ENCODE data around the gene POLRMT. TPM values are rescaled to one million over a fixed set of nuclear protein-coding genes. Genes with fewer than 3 reads are reported as not detected.

POLRMT gene
- total and polyA plus RNA-seq, 5 experiments from 2014 or later = 33.2 to 92.3 (median 71.1) TPM

DNA sequence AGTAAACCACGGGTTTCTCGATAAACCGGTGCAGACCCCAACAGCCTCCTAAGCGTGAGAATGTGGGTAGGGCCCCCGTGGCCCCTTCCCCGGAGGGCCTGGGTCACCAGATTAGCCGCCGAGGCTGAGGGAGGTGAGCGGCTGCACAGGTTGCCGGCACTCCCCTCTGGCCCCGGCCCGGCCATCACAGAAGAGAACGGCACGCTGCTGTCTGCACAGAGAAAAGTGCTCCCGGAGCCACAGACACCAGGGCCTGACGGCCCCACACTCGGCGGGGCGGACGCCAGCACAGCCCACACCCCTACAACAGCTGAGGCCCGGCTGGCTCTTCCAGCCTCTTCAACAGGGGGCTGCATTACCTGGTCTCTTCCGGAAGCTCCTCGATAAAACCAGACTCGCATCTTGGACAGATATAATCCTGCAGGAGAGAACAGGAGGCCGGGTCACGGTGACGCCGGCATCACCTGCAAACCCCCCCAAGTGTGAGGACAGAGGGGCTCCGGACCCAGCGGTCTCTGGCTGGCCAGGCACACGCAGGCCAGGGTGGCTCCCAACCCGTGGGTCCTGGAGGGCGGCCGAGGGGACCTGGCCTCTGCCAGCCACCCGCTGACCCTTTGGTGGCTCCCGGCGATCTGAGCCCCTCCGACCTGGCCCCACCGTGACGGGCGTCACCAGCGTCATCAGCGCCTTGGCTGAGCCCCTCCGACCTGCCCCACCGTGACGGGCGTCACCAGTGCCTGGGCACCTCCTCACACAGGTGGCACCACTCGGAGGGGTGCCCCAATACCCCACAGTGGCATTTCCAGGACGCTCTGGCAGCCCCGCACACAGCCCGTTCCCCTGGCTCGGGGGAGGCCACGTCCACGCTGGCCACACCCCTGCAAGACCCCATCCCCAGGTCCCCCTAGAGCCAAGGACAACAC is 19.4 kb upstream of the POLRMT start:
- Mint-ChIP-seq H3K36me3 (peaks cover 0 to 58% (median 5%) of the 10 kb centered on the region in 3 donors), H3K27ac (peak overlapping the region in 3 of 10 donors; percentile 18 to 51 (median 21)), H3K27me3 (no peaks in the 10 kb centered on the region), H3K9me3 (no peaks in the 10 kb centered on the region), H3K4me3 (peak overlapping the region in 1 of 10 donors; percentile 22), H3K4me1 (peaks cover 15 to 40% (median 32%) of the 10 kb centered on the region in 4 donors)
- DNase-seq (no peak), ATAC-seq (no peak)
- POLR2A ChIA-PET = no interaction called here

DNA sequence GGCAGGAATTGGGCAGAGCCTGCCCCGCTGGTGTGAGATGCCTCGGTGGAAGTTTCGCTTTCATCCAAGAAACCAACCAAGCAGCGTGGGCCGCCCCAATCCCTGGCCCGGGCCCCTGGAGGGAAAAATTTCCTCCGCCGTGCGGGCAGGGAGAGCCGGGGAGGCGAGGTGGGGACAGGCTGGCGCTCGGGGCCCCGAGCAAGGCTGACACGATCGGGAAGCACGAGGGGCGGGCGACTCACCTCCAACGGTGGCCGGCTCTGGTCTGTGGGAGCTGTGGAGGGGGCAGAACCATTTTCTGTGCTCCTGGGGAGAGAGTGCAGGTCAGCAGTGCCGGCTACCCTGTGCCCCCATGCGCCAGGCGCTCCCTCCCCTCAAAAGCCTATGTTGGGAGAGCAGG is 18.7 kb upstream of the POLRMT start:
- H3K27me3 Mint-ChIP-seq = no peaks in the 10 kb centered on the region
- H3K4me3 Mint-ChIP-seq = no peak overlapping the region
- POLR2A ChIA-PET = no interaction called here
- DNase-seq (no peak), ATAC-seq (no peak)
- H3K36me3 Mint-ChIP-seq = peaks cover 0 to 60% (median 5%) of the 10 kb centered on the region in 3 donors
- no peaks in the 10 kb centered on the region for H3K9me3 Mint-ChIP-seq
- H3K4me1 Mint-ChIP-seq = peaks cover 15 to 33% (median 25%) of the 10 kb centered on the region in 4 donors
- no peak overlapping the region for H3K27ac Mint-ChIP-seq

DNA sequence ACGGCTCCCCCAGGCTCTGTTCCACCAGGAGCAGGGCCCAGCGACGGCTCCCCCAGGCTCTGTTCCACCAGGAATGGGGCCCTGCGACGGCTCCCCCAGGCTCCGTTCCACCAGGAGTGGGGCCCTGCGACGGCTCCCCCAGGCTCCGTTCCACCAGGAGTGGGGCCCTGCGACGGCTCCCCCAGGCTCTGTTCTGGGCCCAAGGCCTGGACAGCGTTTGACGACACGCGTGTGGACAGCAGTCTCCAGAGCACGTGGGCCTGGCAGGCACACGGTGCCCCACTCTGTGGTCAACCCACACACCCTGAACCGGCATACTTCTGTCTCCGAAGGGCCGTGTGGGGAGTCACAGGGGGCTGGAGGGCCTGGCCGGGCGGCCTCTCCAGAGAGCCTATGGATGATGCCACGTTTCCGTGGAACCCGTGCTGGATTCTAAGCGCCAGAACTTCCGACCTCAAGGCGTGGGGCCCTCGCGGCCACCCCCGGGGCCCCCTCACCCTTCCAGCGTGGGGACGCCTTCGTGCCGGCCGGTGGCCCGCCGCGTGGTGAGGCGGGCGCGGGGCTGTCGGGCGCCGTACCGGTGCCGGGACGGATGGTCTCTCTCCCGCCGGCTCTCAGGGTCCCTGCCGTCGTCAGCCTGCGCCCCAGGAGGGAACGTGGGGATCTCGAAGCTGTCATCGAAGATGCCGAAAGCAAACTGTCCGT is 17.9 kb upstream of the POLRMT start:
- Mint-ChIP-seq H3K27me3 (no peaks in the 10 kb centered on the region), H3K9me3 (no peaks in the 10 kb centered on the region), H3K4me3 (no peak overlapping the region), H3K4me1 (peaks cover 13 to 26% (median 20%) of the 10 kb centered on the region in 4 donors), H3K27ac (peak overlapping the region in 1 of 10 donors; percentile 18), H3K36me3 (peaks cover 0 to 63% (median 5%) of the 10 kb centered on the region in 3 donors)
- POLR2A ChIA-PET = interaction anchor here (0.7 kb wide), 2 partner anchors 102 to 232 kb away, joined by 3 to 7 read pairs; no protein-coding TSS in a partner anchor
- DNase-seq (no peak), ATAC-seq (no peak)

DNA sequence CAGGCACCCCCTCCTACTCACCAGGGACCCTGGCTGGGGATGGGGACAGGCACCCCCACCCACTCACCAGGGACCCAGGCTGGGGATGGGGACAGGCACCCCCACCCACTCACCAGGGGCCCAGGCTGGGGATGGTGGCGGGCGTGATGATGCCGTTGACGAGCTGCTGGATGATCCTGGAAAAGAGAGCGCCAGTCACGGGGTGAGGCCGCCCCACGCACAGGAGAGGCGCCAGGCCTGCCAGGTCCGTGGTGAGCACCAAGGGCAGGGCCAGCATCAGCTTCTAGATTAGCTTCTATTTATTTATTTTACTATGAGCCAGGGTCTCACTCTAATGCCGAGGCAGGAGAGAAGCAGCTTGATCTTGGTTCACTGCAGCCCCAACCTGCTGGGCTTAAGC is 16.8 kb upstream of the POLRMT start:
- peaks cover 7 to 14% (median 8%) of the 10 kb centered on the region in 4 donors for H3K4me1 Mint-ChIP-seq
- H3K27ac Mint-ChIP-seq = no peak overlapping the region
- H3K36me3 Mint-ChIP-seq = peaks cover 0 to 53% (median 7%) of the 10 kb centered on the region in 3 donors
- DNase-seq (no peak), ATAC-seq (no peak)
- H3K9me3 Mint-ChIP-seq = no peaks in the 10 kb centered on the region
- no peak overlapping the region for H3K4me3 Mint-ChIP-seq
- no peaks in the 10 kb centered on the region for H3K27me3 Mint-ChIP-seq
- POLR2A ChIA-PET = interaction anchor here (0.6 to 1.1 kb wide), 4 partner anchors 11 to 233 kb away, joined by 3 to 5 read pairs (median 4); no protein-coding TSS in a partner anchor

DNA sequence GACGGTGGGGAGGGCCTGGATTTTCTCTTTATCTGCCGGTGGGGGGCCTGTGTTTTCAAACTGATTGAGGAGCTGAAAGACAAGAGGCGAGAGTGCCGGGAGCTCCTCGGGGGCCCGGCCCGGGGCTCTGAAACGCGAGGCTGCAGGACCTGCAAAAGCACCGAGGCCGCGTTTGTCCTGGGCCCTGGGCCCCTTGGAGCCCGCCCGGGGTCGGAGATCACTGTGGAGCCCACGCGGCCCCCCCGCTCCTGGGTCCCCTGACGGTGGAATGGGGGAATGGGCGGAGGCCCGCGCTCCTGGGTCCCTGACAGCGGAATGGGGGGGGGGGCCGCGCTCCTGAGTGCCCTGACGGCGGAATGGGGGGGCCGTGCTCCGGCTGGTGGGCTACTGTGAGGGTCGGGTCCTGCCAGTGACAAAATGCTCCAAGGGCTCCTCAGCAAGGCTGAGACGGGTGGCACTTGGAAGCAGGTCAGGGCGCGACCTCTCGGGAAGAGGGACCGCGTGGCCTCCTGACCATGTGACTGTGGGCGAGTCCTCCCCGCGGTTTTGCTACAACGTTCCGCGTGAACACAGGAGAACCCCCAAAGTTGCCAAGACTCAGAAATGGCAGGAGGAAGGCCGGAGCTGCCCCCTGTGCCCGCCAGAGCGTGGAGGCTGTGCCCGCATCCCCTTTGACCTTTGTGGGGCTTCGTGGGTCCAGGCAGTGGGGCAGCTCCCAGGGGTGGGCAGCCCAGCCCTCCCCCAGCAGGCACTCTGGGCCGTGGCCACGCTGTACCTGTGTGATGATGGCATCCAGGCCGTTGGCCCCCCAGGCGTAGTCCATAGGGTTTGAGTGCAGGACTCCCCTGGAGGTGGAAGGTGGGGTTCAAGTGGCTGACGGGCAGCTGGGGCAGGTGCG is 15.8 kb upstream of the POLRMT start:
- Mint-ChIP-seq H3K36me3 (peaks cover 0 to 49% (median 7%) of the 10 kb centered on the region in 3 donors), H3K27ac (peak overlapping the region in 1 of 10 donors; percentile 21), H3K4me1 (peaks cover 0 to 7% (median 3%) of the 10 kb centered on the region in 4 donors), H3K27me3 (no peaks in the 10 kb centered on the region), H3K4me3 (no peak overlapping the region), H3K9me3 (no peaks in the 10 kb centered on the region)
- POLR2A ChIA-PET = interaction anchor here (0.6 to 2.1 kb wide), 4 partner anchors 11 to 34 kb away, joined by 3 to 12 read pairs (median 4); no protein-coding TSS in a partner anchor
- ATAC-seq (no peak), DNase-seq (no peak)

DNA sequence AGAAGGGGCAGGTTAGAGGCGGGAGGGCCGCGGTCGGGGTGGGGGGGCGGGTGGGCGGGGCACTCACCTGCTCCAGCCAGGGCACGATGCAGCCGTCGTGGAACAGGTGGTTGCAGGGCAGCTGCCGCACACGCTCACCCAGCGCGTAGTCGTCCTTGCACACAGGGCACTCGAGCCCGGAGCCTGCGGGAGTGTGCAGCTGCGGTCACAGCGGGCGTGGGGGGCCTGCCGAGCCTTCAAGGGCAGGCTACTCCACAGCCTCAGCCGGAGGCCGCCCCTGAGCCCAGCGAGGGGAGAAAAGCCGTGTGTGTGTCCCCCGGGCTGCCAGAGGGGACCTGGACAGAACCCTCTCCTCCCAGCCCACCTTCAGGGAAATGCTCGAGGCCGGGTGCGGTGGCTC is 15.0 kb upstream of the POLRMT start:
- Mint-ChIP-seq H3K4me3 (no peak overlapping the region), H3K27ac (no peak overlapping the region), H3K4me1 (no peaks in the 10 kb centered on the region), H3K36me3 (peaks cover 0 to 42% (median 7%) of the 10 kb centered on the region in 3 donors), H3K9me3 (no peaks in the 10 kb centered on the region), H3K27me3 (no peaks in the 10 kb centered on the region)
- POLR2A ChIA-PET = interaction anchor here (0.6 to 2.1 kb wide), 2 partner anchors 12 to 22 kb away, joined by 3 to 12 read pairs; no protein-coding TSS in a partner anchor
- DNase-seq = no peak
- no peak for ATAC-seq

DNA sequence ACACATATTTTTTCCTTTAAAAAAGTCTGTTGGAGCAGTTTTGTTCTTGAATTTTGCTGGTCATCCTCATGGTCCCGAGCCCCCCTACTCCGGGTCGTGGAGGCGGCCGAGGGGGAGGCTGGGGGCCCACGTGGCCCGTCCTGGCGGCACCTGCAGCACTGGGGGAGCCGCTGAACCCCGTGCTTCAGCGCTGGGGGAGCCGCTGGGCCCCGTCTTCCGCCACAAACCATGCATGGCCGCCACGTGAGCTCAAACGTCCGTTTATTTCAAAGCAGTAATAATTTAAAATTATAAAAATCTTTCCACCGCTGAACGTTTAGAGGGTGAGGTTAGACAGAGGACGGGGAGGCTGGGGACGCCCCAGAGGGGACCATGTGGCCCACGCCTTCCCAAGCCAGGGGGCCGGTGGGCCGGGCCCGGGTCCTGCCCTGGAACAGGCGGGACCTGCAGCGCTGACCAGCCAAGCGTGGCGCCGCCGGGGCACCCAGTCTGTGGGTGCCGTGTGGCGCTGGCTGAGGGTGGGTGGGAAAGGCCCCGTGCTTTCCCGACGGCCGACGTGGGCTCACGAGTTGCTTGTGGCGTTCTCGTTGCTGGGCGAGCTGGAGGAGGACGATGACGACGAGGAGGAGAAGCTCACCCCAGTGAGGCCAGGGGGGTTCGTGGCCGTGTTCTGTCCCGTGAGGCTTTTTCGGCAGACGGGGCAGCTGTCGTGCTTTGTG is 14.4 kb upstream of the POLRMT start:
- H3K27ac Mint-ChIP-seq = no peak overlapping the region
- no peak for ATAC-seq
- peaks cover 0 to 39% (median 7%) of the 10 kb centered on the region in 3 donors for H3K36me3 Mint-ChIP-seq
- POLR2A ChIA-PET = interaction anchor here (2.1 kb wide), 1 partner anchor 13 kb away, joined by 12 read pairs; no protein-coding TSS in a partner anchor
- no peak overlapping the region for H3K4me3 Mint-ChIP-seq
- DNase-seq = no peak
- no peaks in the 10 kb centered on the region for H3K4me1 Mint-ChIP-seq
- H3K27me3 Mint-ChIP-seq = no peaks in the 10 kb centered on the region
- no peaks in the 10 kb centered on the region for H3K9me3 Mint-ChIP-seq

DNA sequence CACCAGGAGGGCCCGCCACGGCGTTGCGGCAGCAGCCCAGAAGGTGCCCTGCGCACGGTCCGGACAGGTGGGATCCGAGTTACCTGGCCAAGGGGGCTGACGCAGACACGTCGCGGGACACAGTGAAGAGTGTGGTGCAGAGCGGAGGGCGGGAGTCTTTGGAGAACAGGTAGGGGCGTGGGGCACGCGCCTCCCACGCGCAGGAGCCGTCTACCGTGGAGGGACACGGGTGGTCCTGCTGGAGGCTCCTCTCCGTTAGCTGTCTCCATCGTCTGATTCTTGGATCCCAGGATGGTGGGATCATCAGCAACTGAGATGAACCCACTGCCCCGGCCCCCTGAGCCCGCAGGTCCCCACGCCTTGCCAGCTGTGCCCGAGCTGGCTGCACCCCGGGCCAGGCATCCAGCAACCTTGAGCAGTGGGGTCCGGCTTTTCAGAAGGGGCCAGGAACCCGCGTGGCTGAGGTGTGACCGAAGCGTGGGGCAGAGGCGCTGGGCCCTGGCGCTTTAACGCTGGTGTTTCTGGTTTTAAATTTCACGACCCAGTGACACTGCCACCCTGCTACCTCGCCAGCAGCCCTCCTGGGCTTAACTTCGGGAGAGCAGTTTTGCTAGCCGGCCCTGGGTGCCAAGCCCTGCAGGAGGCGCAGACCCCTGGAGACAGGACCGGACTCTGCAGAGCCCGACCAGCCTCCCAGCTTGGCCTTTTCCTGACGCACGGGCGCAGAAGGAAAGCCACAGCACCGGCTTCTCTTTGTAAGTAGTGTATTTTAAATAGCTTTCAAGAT is 13.6 kb upstream of the POLRMT start:
- DNase-seq = no peak
- Mint-ChIP-seq H3K27ac (no peak overlapping the region), H3K27me3 (no peaks in the 10 kb centered on the region), H3K4me1 (no peaks in the 10 kb centered on the region), H3K36me3 (peaks cover 0 to 39% (median 7%) of the 10 kb centered on the region in 3 donors), H3K9me3 (no peaks in the 10 kb centered on the region), H3K4me3 (no peak overlapping the region)
- POLR2A ChIA-PET = interaction anchor here (2.1 kb wide), 1 partner anchor 14 kb away, joined by 12 read pairs; no protein-coding TSS in a partner anchor
- no peak for ATAC-seq

DNA sequence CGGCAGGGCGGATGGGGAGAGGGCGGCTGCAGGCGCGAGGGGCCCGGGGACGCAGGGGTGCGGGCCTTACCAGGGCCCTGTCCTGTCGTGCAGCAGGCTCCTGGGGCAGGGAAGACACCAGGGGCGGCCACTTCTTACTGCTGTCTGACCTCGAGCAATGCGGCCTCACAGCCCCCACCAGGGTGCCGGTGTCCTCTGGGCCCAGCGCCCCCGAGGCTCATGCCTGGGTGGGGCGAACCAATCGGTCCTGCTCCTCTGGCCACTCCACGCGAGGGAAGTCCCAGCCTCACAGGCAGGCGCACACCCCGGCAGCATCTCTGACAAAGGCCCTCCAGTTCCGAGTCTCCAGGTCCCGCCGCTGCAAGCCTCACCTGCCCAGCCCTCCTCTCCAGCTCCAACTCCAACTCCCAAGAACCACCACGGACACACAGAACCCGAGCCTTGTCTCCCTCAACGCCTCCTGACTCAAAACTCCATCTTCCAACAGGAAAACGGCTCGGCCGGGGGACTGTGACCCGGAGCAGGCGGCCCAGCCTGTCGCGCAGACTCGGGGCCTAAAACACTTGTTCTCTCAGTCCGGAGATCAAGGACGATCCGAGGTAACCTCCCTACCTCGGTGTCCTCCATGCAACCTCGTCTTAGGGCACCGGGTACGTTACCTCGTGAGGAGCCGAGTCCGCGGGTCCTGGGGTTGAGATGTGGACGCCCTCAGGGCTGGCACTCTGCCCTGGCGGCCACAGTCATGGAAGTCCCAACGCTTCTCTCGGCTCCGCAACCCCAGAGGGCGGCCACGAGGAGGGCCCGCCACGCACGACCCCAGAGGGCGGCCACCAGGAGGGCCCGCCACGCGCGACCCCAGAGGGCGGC is 12.8 kb upstream of the POLRMT start:
- peak overlapping the region in 3 of 10 donors; percentile 34 to 65 (median 57) for H3K27ac Mint-ChIP-seq
- no peaks in the 10 kb centered on the region for H3K4me1 Mint-ChIP-seq
- H3K4me3 Mint-ChIP-seq = no peak overlapping the region
- no peaks in the 10 kb centered on the region for H3K27me3 Mint-ChIP-seq
- DNase-seq (no peak), ATAC-seq (no peak)
- H3K9me3 Mint-ChIP-seq = no peaks in the 10 kb centered on the region
- POLR2A ChIA-PET = interaction anchor here (0.6 to 1.3 kb wide), 2 partner anchors 9 to 1074 kb away, joined by 3 to 7 read pairs; no protein-coding TSS in a partner anchor
- peaks cover 0 to 34% (median 7%) of the 10 kb centered on the region in 3 donors for H3K36me3 Mint-ChIP-seq

DNA sequence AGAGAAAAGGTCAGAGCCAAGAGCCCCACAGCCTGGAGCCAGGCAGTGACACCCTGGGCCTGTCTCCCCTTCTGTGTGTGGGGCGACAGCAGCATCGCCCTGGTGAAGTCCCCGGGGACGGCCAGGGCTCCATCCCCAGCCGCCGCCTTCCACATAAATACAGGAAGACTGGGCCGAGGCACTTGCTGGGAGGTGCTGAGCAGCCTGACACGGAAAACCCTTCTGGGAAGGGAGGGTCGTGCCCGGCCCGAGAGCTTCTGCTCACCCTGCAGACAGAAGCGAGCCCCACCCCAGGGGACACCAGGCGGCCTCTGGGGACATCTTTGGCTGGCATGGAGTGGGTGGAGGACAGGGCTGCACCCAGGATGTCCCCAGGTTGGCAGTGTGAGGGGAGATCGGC is 11.5 kb upstream of the POLRMT start:
- DNase-seq (no peak), ATAC-seq (no peak)
- Mint-ChIP-seq H3K4me3 (no peak overlapping the region), H3K36me3 (peaks cover 0 to 25% (median 4%) of the 10 kb centered on the region in 3 donors), H3K9me3 (no peaks in the 10 kb centered on the region), H3K27me3 (no peaks in the 10 kb centered on the region), H3K27ac (peak overlapping the region in 2 of 10 donors; percentile 36 to 74), H3K4me1 (peaks cover 0 to 2% (median under 1%) of the 10 kb centered on the region in 4 donors)
- POLR2A ChIA-PET = interaction anchor here (1.0 to 1.3 kb wide), 3 partner anchors 11 to 16 kb away, joined by 3 to 7 read pairs (median 4); partner anchors contain the start of gene POLRMT
